ENCODE results near the gene PYGM.

The PYGM gene

GRCh38 chr11:64752175-64752970 is 7.4 kb downstream of the PYGM start:
- DNase-seq (ENCODE audit: low read depth, low spot score), result no peak
- no peaks in the 10 kb centered on the region for H3K27me3 ChIP-seq (ENCODE audit: control insufficient read depth, insufficient read depth, low read length)
- no peaks in the 10 kb centered on the region for H3K36me3 ChIP-seq (ENCODE audit: control insufficient read depth, insufficient read depth, low read length)
- H3K4me1 ChIP-seq (ENCODE audit: control insufficient read depth, insufficient read depth, low read length), result 0 out of 2 replicates have a peak, but pooled peaks cover 2% of the 10 kb centered on the region
- no peak overlapping the region for H3K4me3 ChIP-seq (ENCODE audit: low read length)
- no peaks in the 10 kb centered on the region for H3K9me3 ChIP-seq (ENCODE audit: control insufficient read depth, insufficient read depth, low read length)
- WGBS (ENCODE audit: insufficient coverage, insufficient read length), result no CpG with 5 or more reads among the region's 14 CpGs
- H3K27ac ChIP-seq (ENCODE audit: low read length), result no peak overlapping the region

- no peaks in the 10 kb centered on the region for H3K36me3 ChIP-seq (ENCODE audit: control insufficient read depth, insufficient read depth, low read length)
- WGBS (ENCODE audit: insufficient coverage, insufficient read length), result no CpG with 5 or more reads among the region's 9 CpGs
- H3K4me1 ChIP-seq (ENCODE audit: control insufficient read depth, insufficient read depth, low read length), result 0 out of 2 replicates have a peak, but pooled peaks cover 2% of the 10 kb centered on the region
- no peak overlapping the region for H3K4me3 ChIP-seq (ENCODE audit: low read length)
- H3K9me3 ChIP-seq (ENCODE audit: control insufficient read depth, insufficient read depth, low read length), result no peaks in the 10 kb centered on the region
- no peak for DNase-seq (ENCODE audit: low read depth, low spot score)
- H3K27me3 ChIP-seq (ENCODE audit: control insufficient read depth, insufficient read depth, low read length), result no peaks in the 10 kb centered on the region
- H3K27ac ChIP-seq (ENCODE audit: low read length), result no peak overlapping the region
Measured at GRCh38 chr11:64751580-64751979, 8.2 kb downstream of the PYGM start.

- no peaks in the 10 kb centered on the region for H3K36me3 ChIP-seq (ENCODE audit: control insufficient read depth, insufficient read depth, low read length)
- no peak overlapping the region for H3K4me3 ChIP-seq (ENCODE audit: low read length)
- H3K9me3 ChIP-seq (ENCODE audit: control insufficient read depth, insufficient read depth, low read length), result no peaks in the 10 kb centered on the region
- DNase-seq (ENCODE audit: low read depth, low spot score), result no peak
- WGBS (ENCODE audit: insufficient coverage, insufficient read length), result no CpG with 5 or more reads among the region's 9 CpGs
- 0 out of 2 replicates have a peak, but pooled peaks cover 2% of the 10 kb centered on the region for H3K4me1 ChIP-seq (ENCODE audit: control insufficient read depth, insufficient read depth, low read length)
- no peaks in the 10 kb centered on the region for H3K27me3 ChIP-seq (ENCODE audit: control insufficient read depth, insufficient read depth, low read length)
- H3K27ac ChIP-seq (ENCODE audit: low read length), result no peak overlapping the region
Measured at GRCh38 chr11:64751136-64751535, 8.6 kb downstream of the PYGM start.

- Histone ChIP-seq H3K4me3 (ENCODE audit: low read length) (no peak overlapping the region), H3K36me3 (ENCODE audit: control insufficient read depth, insufficient read depth, low read length) (no peaks in the 10 kb centered on the region), H3K4me1 (ENCODE audit: control insufficient read depth, insufficient read depth, low read length) (0 out of 2 replicates have a peak, but pooled peaks cover 2% of the 10 kb centered on the region), H3K27me3 (ENCODE audit: control insufficient read depth, insufficient read depth, low read length) (no peaks in the 10 kb centered on the region), H3K27ac (ENCODE audit: low read length) (no peak overlapping the region), H3K9me3 (ENCODE audit: control insufficient read depth, insufficient read depth, low read length) (no peaks in the 10 kb centered on the region)
- DNase-seq (ENCODE audit: low read depth, low spot score), result no peak
- no CpG with 5 or more reads among the region's 13 CpGs for WGBS (ENCODE audit: insufficient coverage, insufficient read length)
Measured at GRCh38 chr11:64750361-64751054, 9.3 kb downstream of the PYGM start.

- no peaks in the 10 kb centered on the region for H3K9me3 ChIP-seq (ENCODE audit: control insufficient read depth, insufficient read depth, low read length)
- no CpG with 5 or more reads among the region's 15 CpGs for WGBS (ENCODE audit: insufficient coverage, insufficient read length)
Measured at GRCh38 chr11:64747961-64748665, 11.7 kb downstream of the PYGM start.

GRCh38 chr11:64746486-64746885 is 13.3 kb downstream of the PYGM start:
- no peaks in the 10 kb centered on the region for H3K36me3 ChIP-seq (ENCODE audit: control insufficient read depth, insufficient read depth, low read length)
- H3K27ac ChIP-seq (ENCODE audit: low read length), result no peak overlapping the region
- no peaks in the 10 kb centered on the region for H3K9me3 ChIP-seq (ENCODE audit: control insufficient read depth, insufficient read depth, low read length)
- H3K4me1 ChIP-seq (ENCODE audit: control insufficient read depth, insufficient read depth, low read length), result 0 out of 2 replicates have a peak, but pooled peaks cover 6% of the 10 kb centered on the region
- H3K27me3 ChIP-seq (ENCODE audit: control insufficient read depth, insufficient read depth, low read length), result no peaks in the 10 kb centered on the region; the same call in 1 of the 2 replicates
- no peak overlapping the region for H3K4me3 ChIP-seq (ENCODE audit: low read length)
- no peak for DNase-seq (ENCODE audit: low read depth, low spot score)
- no CpG with 5 or more reads among the region's 10 CpGs for WGBS (ENCODE audit: insufficient coverage, insufficient read length)

More at GRCh38 chr11:64747961-64748665, 11.7 kb downstream of the PYGM start:
- Histone ChIP-seq H3K4me1 (ENCODE audit: control insufficient read depth, insufficient read depth, low read length) (0 out of 2 replicates have a peak, but pooled peaks cover 4% of the 10 kb centered on the region), H3K27ac (ENCODE audit: low read length) (no peak overlapping the region), H3K27me3 (ENCODE audit: control insufficient read depth, insufficient read depth, low read length) (no peaks in the 10 kb centered on the region; the same call in 1 of the 2 replicates), H3K36me3 (ENCODE audit: control insufficient read depth, insufficient read depth, low read length) (no peaks in the 10 kb centered on the region), H3K4me3 (ENCODE audit: low read length) (no peak overlapping the region)
- DNase-seq (ENCODE audit: low read depth, low spot score), result no peak

GRCh38 chr11:64745521-64746328 is 14.0 kb downstream of the PYGM start:
- H3K9me3 ChIP-seq (ENCODE audit: control insufficient read depth, insufficient read depth, low read length), result no peaks in the 10 kb centered on the region
- no peak overlapping the region for H3K27ac ChIP-seq (ENCODE audit: low read length)
- peak overlapping the region; percentile 36; the same call in 1 of the 2 replicates for H3K4me3 ChIP-seq (ENCODE audit: low read length)
- no peaks in the 10 kb centered on the region; the same call in 1 of the 2 replicates for H3K27me3 ChIP-seq (ENCODE audit: control insufficient read depth, insufficient read depth, low read length)
- DNase-seq (ENCODE audit: low read depth, low spot score), result no peak
- no peaks in the 10 kb centered on the region for H3K36me3 ChIP-seq (ENCODE audit: control insufficient read depth, insufficient read depth, low read length)
- peaks cover 8% of the 10 kb centered on the region; the same call in 1 of the 2 replicates for H3K4me1 ChIP-seq (ENCODE audit: control insufficient read depth, insufficient read depth, low read length)
- no CpG with 5 or more reads among the region's 52 CpGs for WGBS (ENCODE audit: insufficient coverage, insufficient read length)

GRCh38 chr11:64745189-64745520 is 14.6 kb downstream of the PYGM start:
- Histone ChIP-seq H3K9me3 (ENCODE audit: control insufficient read depth, insufficient read depth, low read length) (no peaks in the 10 kb centered on the region), H3K4me1 (ENCODE audit: control insufficient read depth, insufficient read depth, low read length) (peaks cover 6% of the 10 kb centered on the region; the same call in 1 of the 2 replicates), H3K4me3 (ENCODE audit: low read length) (peak overlapping the region; percentile 36; the same call in 1 of the 2 replicates), H3K27me3 (ENCODE audit: control insufficient read depth, insufficient read depth, low read length) (no peaks in the 10 kb centered on the region; the same call in 1 of the 2 replicates), H3K27ac (ENCODE audit: low read length) (no peak overlapping the region), H3K36me3 (ENCODE audit: control insufficient read depth, insufficient read depth, low read length) (no peaks in the 10 kb centered on the region)
- no CpG with 5 or more reads among the region's 20 CpGs for WGBS (ENCODE audit: insufficient coverage, insufficient read length)
- no peak for DNase-seq (ENCODE audit: low read depth, low spot score)

GRCh38 chr11:64744544-64745188 is 15.1 kb downstream of the PYGM start:
- Histone ChIP-seq H3K9me3 (ENCODE audit: control insufficient read depth, insufficient read depth, low read length) (no peaks in the 10 kb centered on the region), H3K4me1 (ENCODE audit: control insufficient read depth, insufficient read depth, low read length) (peaks cover 10% of the 10 kb centered on the region), H3K27ac (ENCODE audit: low read length) (no peak overlapping the region), H3K4me3 (ENCODE audit: low read length) (peak overlapping the region; percentile 36; the same call in 1 of the 2 replicates), H3K27me3 (ENCODE audit: control insufficient read depth, insufficient read depth, low read length) (no peaks in the 10 kb centered on the region; the same call in 1 of the 2 replicates), H3K36me3 (ENCODE audit: control insufficient read depth, insufficient read depth, low read length) (no peaks in the 10 kb centered on the region)
- no peak for DNase-seq (ENCODE audit: low read depth, low spot score)
- no CpG with 5 or more reads among the region's 89 CpGs for WGBS (ENCODE audit: insufficient coverage, insufficient read length)

All from iPS DF 6.9 (cell line).